GM18861 (cell line): ENCODE data around the gene PTCD2.

Experiments
- ATAC-seq: cut with Tn5 transposase; IDR thresholded peaks from one replicate; pipeline ENCODE4 v1.9.1; 2021; ENCODE audit not compliant: unreplicated experiment

The PTCD2 gene

GRCh38 chr5:72319976-72320752 lies at the start of gene PTCD2, which contains the start of gene MRPS27:
TSS of gene PTCD2 (plus strand) at chr5:72320373. CDS start at chr5:72320383, 10 bp downstream.
TSS of gene MRPS27 (minus strand) at chr5:72320240. CDS start at chr5:72320221, 19 bp downstream.
- ATAC-seq, result peak; percentile 97

GRCh38 chr5:72271702-72272101 lies 48.5 kb upstream of the PTCD2 start:
- ATAC-seq, result no peak

- no peak for ATAC-seq
Observed at GRCh38 chr5:72272398-72272797, 47.8 kb upstream of the PTCD2 start.

GRCh38 chr5:72273547-72273946 lies 46.6 kb upstream of the PTCD2 start:
- no peak for ATAC-seq

- no peak for ATAC-seq
Observed at GRCh38 chr5:72276219-72276752, 43.9 kb upstream of the PTCD2 start.

GRCh38 chr5:72280581-72281069 lies 39.5 kb upstream of the PTCD2 start:
- no peak for ATAC-seq

GRCh38 chr5:72281430-72281763 lies 38.8 kb upstream of the PTCD2 start:
- no peak for ATAC-seq

GRCh38 chr5:72281764-72282499 lies 38.2 kb upstream of the PTCD2 start:
- no peak for ATAC-seq

- no peak for ATAC-seq
Observed at GRCh38 chr5:72282878-72283277, 37.3 kb upstream of the PTCD2 start.

- no peak for ATAC-seq
Observed at GRCh38 chr5:72283358-72283757, 36.8 kb upstream of the PTCD2 start.

GRCh38 chr5:72284559-72285423 lies 35.4 kb upstream of the PTCD2 start:
- ATAC-seq, result no peak

GRCh38 chr5:72285424-72285821 lies 34.8 kb upstream of the PTCD2 start:
- no peak for ATAC-seq

- ATAC-seq, result no peak
Observed at GRCh38 chr5:72286798-72287197, 33.4 kb upstream of the PTCD2 start.

GRCh38 chr5:72288924-72289323 lies 31.2 kb upstream of the PTCD2 start:
- no peak for ATAC-seq

- ATAC-seq, result peak; percentile 37
Observed at GRCh38 chr5:72290356-72291133, 29.6 kb upstream of the PTCD2 start.

- no peak for ATAC-seq
Observed at GRCh38 chr5:72291601-72292000, 28.6 kb upstream of the PTCD2 start.

GRCh38 chr5:72292411-72292810 lies 27.8 kb upstream of the PTCD2 start:
- ATAC-seq, result no peak

- no peak for ATAC-seq
Observed at GRCh38 chr5:72293495-72294055, 26.6 kb upstream of the PTCD2 start.

GRCh38 chr5:72294473-72294872 lies 25.7 kb upstream of the PTCD2 start:
- ATAC-seq, result no peak

GRCh38 chr5:72295539-72295938 lies 24.6 kb upstream of the PTCD2 start:
- no peak for ATAC-seq
